HepG2 (cell line): ENCODE results near the gene TNS1. TPM values are rescaled to one million over a fixed set of nuclear protein-coding genes. Genes with fewer than 3 reads are reported as not detected.

Source experiments
- ARID5B ChIP-seq: IDR thresholded peaks from 2 replicates; pipeline ENCODE4 v1.4.0; 2020; ENCODE audit warnings: mild to moderate bottlenecking, missing genetic modification reagents
- DMAP1 ChIP-seq: IDR thresholded peaks from 2 replicates; pipeline ENCODE4 v1.6.1; 2016
- GLMP ChIP-seq: sonication (generic); formaldehyde crosslinking; IDR thresholded peaks from 2 replicates; pipeline ENCODE4 v1.9.0; 2021; ENCODE audit warnings: missing genetic modification reagents, mild to moderate bottlenecking, borderline replicate concordance
- HCFC1 ChIP-seq: fragments of 150-350 bp; IDR thresholded peaks from 2 replicates; pipeline ENCODE4 v1.6.1; 2014; ENCODE audit warnings: low read depth, low read length
- KDM5A ChIP-seq: fragments of 200-600 bp; sonication (generic); IDR thresholded peaks from 2 replicates; pipeline ENCODE4 v1.7.0; 2018; ENCODE audit warnings: antibody characterized with exemption, mild to moderate bottlenecking, low read length, borderline replicate concordance
- MEIS2 ChIP-seq: sonication (generic); formaldehyde crosslinking; IDR thresholded peaks from 2 replicates; pipeline ENCODE4 v1.9.0; 2021; ENCODE audit warnings: mild to moderate bottlenecking, missing genetic modification reagents
- MXD3 ChIP-seq: IDR thresholded peaks from 2 replicates; pipeline ENCODE4 v1.6.1; 2016; ENCODE audit warnings: mild to moderate bottlenecking, missing biosample characterization, missing genetic modification reagents
- NR1H2 ChIP-seq: sonication (generic); formaldehyde crosslinking; IDR thresholded peaks from 2 replicates; pipeline ENCODE4 v1.8.1; 2022; ENCODE audit warnings: low read depth, missing genetic modification reagents, borderline replicate concordance
- PATZ1 ChIP-seq: sonication (generic); formaldehyde crosslinking; IDR thresholded peaks from 2 replicates; pipeline ENCODE4 v1.4.0; 2020; ENCODE audit warnings: missing genetic modification reagents
- PPARG ChIP-seq: conservative IDR thresholded peaks from 2 replicates; pipeline ENCODE4 v1.6.1; 2016; ENCODE audit warnings: missing biosample characterization, missing genetic modification reagents
- RFXANK ChIP-seq: IDR thresholded peaks from 2 replicates; pipeline ENCODE4 v1.6.1; 2016
- SMAD1 ChIP-seq: sonication (generic); formaldehyde crosslinking; IDR thresholded peaks from 2 replicates; pipeline ENCODE4 v1.4.0; 2020; ENCODE audit warnings: missing genetic modification reagents, low read depth, mild to moderate bottlenecking, borderline replicate concordance
- SUZ12 ChIP-seq: fragments of 150-350 bp; IDR thresholded peaks from 2 replicates; pipeline ENCODE4 v1.6.1; 2014; ENCODE audit warnings: low read depth, low read length
- TRIM24 ChIP-seq: sonication (generic); formaldehyde crosslinking; IDR thresholded peaks from 2 replicates; pipeline ENCODE4 v1.8.0; 2022; ENCODE audit warnings: mild to moderate bottlenecking, missing genetic modification reagents
- ZBTB38 ChIP-seq: sonication (generic); formaldehyde crosslinking; IDR thresholded peaks from 2 replicates; pipeline ENCODE4 v1.5.1; 2020; ENCODE audit warnings: mild to moderate bottlenecking, missing genetic modification reagents
- ZNF101 ChIP-seq: sonication (generic); formaldehyde crosslinking; IDR thresholded peaks from 2 replicates; pipeline ENCODE4 v1.4.0; 2020; ENCODE audit warnings: mild to moderate bottlenecking, low read depth, missing genetic modification reagents, borderline replicate concordance
- ZNF20 ChIP-seq: sonication (generic); formaldehyde crosslinking; IDR thresholded peaks from 2 replicates; pipeline ENCODE4 v1.4.0; 2020; ENCODE audit warnings: mild to moderate bottlenecking, moderate library complexity, missing genetic modification reagents
- ZNF768 ChIP-seq: sonication (generic); formaldehyde crosslinking; IDR thresholded peaks from 2 replicates; pipeline ENCODE4 v1.4.0; 2020; ENCODE audit warnings: missing genetic modification reagents
- polyA plus RNA-seq, 8 experiments: library from polyadenylated mRNA; depleted of rRNA in 3 of 8; stranded (reverse) in 7 of 8; unstranded in 1 of 8; fragments of >200 nt; fragmentation: Illumina TruSeq in 4 of 8; extraction: Trizol in 4 of 8; gene quantifications; 2 replicates each; pipeline versions ENCODE4 v1.2.1 to v1.2.3, GENCODE V29; 2011 to 2016; ENCODE audit warnings: low read depth in 4 of 8, missing spikeins in 1 of 8, mixed read lengths in 1 of 8; ENCODE audit not compliant: insufficient read depth in 1 of 8
- total RNA-seq, 5 experiments: library from RNA; depleted of rRNA; stranded (reverse); fragments of >200 nt; fragmentation: Illumina TruSeq; extraction: Trizol; gene quantifications; 2 replicates each; pipeline ENCODE4 v1.2.3, GENCODE V29; 2016; ENCODE audit warnings: low read depth in 1 of 5
- TF ChIP-seq, protein P1 (sequence below): sonication (generic); formaldehyde crosslinking; IDR thresholded peaks from 2 replicates; pipeline ENCODE4; 2020; ENCODE audit warnings: missing genetic modification reagents, mild to moderate bottlenecking, borderline replicate concordance

The TNS1 gene
- total and polyA plus RNA-seq, 2 of the 13 experiments (the other 11 are each of a cell fraction or from before 2014, with no cell fraction given) = 1.9 to 118 TPM

- TF ChIP-seq MEIS2 (no peak), ARID5B (CRISPR knock-in tag) (peak; percentile 67), TRIM24 (CRISPR knock-in tag) (no peak), PPARG (CRISPR knock-in tag) (no peak), PATZ1 (CRISPR knock-in tag) (peak; percentile 88), HCFC1 (no peak), SUZ12 (no peak), SMAD1 (no peak), ZBTB38 (CRISPR knock-in tag) (peak; percentile 38; the same call in 1 of the 2 replicates), RFXANK (CRISPR knock-in tag) (no peak), GLMP (no peak), KDM5A (no peak), ZNF101 (CRISPR knock-in tag) (no peak), DMAP1 (CRISPR knock-in tag) (no peak), MXD3 (CRISPR knock-in tag) (peak; percentile 64; the same call in 1 of the 2 replicates), NR1H2 (no peak), ZNF768 (0 out of 2 replicates have a peak, but pooled peaks have one; percentile 6), ZNF20 (CRISPR knock-in tag) (no peak)
- TF ChIP-seq, protein P1, sequence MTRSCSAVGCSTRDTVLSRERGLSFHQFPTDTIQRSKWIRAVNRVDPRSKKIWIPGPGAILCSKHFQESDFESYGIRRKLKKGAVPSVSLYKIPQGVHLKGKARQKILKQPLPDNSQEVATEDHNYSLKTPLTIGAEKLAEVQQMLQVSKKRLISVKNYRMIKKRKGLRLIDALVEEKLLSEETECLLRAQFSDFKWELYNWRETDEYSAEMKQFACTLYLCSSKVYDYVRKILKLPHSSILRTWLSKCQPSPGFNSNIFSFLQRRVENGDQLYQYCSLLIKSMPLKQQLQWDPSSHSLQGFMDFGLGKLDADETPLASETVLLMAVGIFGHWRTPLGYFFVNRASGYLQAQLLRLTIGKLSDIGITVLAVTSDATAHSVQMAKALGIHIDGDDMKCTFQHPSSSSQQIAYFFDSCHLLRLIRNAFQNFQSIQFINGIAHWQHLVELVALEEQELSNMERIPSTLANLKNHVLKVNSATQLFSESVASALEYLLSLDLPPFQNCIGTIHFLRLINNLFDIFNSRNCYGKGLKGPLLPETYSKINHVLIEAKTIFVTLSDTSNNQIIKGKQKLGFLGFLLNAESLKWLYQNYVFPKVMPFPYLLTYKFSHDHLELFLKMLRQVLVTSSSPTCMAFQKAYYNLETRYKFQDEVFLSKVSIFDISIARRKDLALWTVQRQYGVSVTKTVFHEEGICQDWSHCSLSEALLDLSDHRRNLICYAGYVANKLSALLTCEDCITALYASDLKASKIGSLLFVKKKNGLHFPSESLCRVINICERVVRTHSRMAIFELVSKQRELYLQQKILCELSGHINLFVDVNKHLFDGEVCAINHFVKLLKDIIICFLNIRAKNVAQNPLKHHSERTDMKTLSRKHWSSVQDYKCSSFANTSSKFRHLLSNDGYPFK (CRISPR knock-in tag) = 0 out of 2 replicates have a peak, but pooled peaks have one; percentile 16
These were observed 103.4 kb downstream of the TNS1 start (continued) for GRCh38 chr2:217899231-217900009.
